ENCODE measurements around the gene HLA-DMA. TPM values are rescaled to one million over a fixed set of nuclear protein-coding genes. Genes with fewer than 3 reads are reported as not detected.

Gene HLA-DMA
- total and polyA plus RNA-seq, 2 of the 13 experiments (the other 11 are each of a cell fraction or from before 2014, with no cell fraction given), result 0.70 to 0.71 TPM

DNA sequence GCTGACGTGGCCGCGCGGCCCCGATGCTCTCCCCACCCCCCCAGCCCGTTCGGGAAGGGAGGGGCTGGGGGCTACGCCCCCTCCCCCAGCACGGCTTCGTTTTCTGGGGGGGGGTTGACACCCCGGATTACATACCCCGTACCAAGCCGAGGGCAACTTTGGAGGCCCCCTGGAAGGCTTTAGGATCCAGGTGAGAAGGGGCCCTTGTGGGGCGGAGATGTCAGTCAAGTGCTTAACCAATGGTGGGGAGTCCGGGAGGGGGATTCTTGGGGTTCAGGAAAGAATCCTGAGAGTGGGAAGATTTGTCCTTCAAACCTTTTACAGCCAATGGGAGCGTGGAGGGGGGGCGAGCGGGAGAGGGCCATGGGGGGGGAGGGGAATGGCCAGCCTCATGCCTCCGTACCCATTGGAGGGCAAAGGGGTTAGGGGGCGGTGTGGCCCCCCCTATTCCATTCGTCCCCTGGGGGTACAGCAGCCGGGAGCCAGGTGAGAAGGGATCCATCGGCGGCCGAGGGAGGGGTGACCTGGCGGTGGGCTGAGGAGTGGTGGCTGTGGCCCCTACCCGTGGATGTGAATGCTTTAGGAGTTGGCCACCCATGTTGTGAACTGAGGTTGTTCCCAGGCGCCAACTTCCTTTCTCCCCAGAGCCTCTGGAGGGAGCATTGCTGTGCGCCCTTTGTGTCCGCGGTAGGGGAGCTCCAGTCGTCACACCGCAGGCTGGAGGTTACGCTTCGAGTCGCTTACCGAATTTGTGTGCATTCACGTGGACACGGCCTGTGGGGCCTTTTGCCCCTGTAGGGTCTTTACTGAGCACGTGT is 16.2 kb upstream of the HLA-DMA start (continued):
- TF ChIP-seq, protein P1, sequence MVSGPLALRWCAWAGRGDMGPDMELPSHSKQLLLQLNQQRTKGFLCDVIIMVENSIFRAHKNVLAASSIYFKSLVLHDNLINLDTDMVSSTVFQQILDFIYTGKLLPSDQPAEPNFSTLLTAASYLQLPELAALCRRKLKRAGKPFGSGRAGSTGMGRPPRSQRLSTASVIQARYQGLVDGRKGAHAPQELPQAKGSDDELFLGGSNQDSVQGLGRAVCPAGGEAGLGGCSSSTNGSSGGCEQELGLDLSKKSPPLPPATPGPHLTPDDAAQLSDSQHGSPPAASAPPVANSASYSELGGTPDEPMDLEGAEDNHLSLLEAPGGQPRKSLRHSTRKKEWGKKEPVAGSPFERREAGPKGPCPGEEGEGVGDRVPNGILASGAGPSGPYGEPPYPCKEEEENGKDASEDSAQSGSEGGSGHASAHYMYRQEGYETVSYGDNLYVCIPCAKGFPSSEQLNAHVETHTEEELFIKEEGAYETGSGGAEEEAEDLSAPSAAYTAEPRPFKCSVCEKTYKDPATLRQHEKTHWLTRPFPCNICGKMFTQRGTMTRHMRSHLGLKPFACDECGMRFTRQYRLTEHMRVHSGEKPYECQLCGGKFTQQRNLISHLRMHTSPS (CRISPR knock-in tag; IDR thresholded peaks at IDR 0.05; ENCODE audit: low read depth), result peak; percentile 31; the same call in 1 of the 2 replicates
- TF ChIP-seq, protein P2, sequence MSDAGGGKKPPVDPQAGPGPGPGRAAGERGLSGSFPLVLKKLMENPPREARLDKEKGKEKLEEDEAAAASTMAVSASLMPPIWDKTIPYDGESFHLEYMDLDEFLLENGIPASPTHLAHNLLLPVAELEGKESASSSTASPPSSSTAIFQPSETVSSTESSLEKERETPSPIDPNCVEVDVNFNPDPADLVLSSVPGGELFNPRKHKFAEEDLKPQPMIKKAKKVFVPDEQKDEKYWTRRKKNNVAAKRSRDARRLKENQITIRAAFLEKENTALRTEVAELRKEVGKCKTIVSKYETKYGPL (CRISPR knock-in tag; IDR thresholded peaks at IDR 0.05), result no peak
- TF ChIP-seq ARID2 (CRISPR knock-in tag; IDR thresholded peaks at IDR 0.05; ENCODE audit: borderline replicate concordance) (peak; percentile 95; the same call in 1 of the 2 replicates), ZNF510 (CRISPR knock-in tag; IDR thresholded peaks at IDR 0.05; ENCODE audit: low read depth) (peak; percentile 22; the same call in 1 of the 2 replicates), GTF3A (CRISPR knock-in tag; conservative IDR thresholded peaks at IDR 0.05) (no peak), ZNF883 (CRISPR knock-in tag; IDR thresholded peaks at IDR 0.05; ENCODE audit: not compliant biosample characterization) (peak; percentile 23), FOXK2 (IDR thresholded peaks at IDR 0.05) (peak; percentile 50; the same call in 1 of the 2 replicates), JUND (CRISPR knock-in tag; IDR thresholded peaks at IDR 0.05) (no peak), HNRNPH1 (optimal IDR thresholded peaks at IDR 0.05; ENCODE audit: low read depth, low read length) (peak; percentile 68), TBX2 (CRISPR knock-in tag; IDR thresholded peaks at IDR 0.05; ENCODE audit: borderline replicate concordance) (0 out of 2 replicates have a peak, but pooled peaks have one; percentile 9), SNAI1 (CRISPR knock-in tag; IDR thresholded peaks at IDR 0.05; ENCODE audit: borderline replicate concordance) (peak; percentile 63), XBP1 (CRISPR knock-in tag; IDR thresholded peaks at IDR 0.05) (peak; percentile 21; the same call in 1 of the 2 replicates)
- TF ChIP-seq, protein P3, sequence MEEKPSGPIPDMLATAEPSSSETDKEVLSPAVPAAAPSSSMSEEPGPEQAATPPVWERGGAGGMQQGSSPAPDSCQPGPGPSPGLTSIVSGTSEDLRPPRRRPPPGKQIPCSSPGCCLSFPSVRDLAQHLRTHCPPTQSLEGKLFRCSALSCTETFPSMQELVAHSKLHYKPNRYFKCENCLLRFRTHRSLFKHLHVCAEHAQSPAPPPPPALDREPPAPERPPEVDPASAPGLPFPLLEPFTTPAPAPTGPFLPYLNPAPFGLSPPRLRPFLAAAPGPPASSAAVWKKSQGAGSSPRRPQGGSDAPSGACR (CRISPR knock-in tag; IDR thresholded peaks at IDR 0.05), result no peak
- TF ChIP-seq, protein P4, sequence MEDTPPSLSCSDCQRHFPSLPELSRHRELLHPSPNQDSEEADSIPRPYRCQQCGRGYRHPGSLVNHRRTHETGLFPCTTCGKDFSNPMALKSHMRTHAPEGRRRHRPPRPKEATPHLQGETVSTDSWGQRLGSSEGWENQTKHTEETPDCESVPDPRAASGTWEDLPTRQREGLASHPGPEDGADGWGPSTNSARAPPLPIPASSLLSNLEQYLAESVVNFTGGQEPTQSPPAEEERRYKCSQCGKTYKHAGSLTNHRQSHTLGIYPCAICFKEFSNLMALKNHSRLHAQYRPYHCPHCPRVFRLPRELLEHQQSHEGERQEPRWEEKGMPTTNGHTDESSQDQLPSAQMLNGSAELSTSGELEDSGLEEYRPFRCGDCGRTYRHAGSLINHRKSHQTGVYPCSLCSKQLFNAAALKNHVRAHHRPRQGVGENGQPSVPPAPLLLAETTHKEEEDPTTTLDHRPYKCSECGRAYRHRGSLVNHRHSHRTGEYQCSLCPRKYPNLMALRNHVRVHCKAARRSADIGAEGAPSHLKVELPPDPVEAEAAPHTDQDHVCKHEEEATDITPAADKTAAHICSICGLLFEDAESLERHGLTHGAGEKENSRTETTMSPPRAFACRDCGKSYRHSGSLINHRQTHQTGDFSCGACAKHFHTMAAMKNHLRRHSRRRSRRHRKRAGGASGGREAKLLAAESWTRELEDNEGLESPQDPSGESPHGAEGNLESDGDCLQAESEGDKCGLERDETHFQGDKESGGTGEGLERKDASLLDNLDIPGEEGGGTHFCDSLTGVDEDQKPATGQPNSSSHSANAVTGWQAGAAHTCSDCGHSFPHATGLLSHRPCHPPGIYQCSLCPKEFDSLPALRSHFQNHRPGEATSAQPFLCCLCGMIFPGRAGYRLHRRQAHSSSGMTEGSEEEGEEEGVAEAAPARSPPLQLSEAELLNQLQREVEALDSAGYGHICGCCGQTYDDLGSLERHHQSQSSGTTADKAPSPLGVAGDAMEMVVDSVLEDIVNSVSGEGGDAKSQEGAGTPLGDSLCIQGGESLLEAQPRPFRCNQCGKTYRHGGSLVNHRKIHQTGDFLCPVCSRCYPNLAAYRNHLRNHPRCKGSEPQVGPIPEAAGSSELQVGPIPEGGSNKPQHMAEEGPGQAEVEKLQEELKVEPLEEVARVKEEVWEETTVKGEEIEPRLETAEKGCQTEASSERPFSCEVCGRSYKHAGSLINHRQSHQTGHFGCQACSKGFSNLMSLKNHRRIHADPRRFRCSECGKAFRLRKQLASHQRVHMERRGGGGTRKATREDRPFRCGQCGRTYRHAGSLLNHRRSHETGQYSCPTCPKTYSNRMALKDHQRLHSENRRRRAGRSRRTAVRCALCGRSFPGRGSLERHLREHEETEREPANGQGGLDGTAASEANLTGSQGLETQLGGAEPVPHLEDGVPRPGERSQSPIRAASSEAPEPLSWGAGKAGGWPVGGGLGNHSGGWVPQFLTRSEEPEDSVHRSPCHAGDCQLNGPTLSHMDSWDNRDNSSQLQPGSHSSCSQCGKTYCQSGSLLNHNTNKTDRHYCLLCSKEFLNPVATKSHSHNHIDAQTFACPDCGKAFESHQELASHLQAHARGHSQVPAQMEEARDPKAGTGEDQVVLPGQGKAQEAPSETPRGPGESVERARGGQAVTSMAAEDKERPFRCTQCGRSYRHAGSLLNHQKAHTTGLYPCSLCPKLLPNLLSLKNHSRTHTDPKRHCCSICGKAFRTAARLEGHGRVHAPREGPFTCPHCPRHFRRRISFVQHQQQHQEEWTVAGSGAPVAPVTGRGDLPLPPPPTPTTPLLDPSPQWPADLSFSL (CRISPR knock-in tag; IDR thresholded peaks at IDR 0.05), result no peak
- TF ChIP-seq, protein P5, sequence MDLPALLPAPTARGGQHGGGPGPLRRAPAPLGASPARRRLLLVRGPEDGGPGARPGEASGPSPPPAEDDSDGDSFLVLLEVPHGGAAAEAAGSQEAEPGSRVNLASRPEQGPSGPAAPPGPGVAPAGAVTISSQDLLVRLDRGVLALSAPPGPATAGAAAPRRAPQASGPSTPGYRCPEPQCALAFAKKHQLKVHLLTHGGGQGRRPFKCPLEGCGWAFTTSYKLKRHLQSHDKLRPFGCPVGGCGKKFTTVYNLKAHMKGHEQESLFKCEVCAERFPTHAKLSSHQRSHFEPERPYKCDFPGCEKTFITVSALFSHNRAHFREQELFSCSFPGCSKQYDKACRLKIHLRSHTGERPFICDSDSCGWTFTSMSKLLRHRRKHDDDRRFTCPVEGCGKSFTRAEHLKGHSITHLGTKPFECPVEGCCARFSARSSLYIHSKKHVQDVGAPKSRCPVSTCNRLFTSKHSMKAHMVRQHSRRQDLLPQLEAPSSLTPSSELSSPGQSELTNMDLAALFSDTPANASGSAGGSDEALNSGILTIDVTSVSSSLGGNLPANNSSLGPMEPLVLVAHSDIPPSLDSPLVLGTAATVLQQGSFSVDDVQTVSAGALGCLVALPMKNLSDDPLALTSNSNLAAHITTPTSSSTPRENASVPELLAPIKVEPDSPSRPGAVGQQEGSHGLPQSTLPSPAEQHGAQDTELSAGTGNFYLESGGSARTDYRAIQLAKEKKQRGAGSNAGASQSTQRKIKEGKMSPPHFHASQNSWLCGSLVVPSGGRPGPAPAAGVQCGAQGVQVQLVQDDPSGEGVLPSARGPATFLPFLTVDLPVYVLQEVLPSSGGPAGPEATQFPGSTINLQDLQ (CRISPR knock-in tag; IDR thresholded peaks at IDR 0.05), result peak; percentile 23; the same call in 1 of the 2 replicates
